Astrocyte of the spinal cord (primary cell): ENCODE results near the gene NBDY.
A peak's percentile ranks its signal among the peaks of the same experiment; 100 is the strongest.
"Not testable (repeated sequence)": the region's sequence is repeated elsewhere in the genome, so short reads cannot be mapped to it uniquely, and the experiment has no call there.

ENCODE experiments used
- DNase-seq: peaks from one replicate; pipeline ENCODE4 v3.0.0; 2011; ENCODE audit warnings: low read depth, low spot score
- H3K4me3 ChIP-seq: 2 replicates; pipeline ENCODE4 v1.5.1; 2011; ENCODE audit warnings: low read depth, mild to moderate bottlenecking, low read length, moderate library complexity
- CTCF ChIP-seq: IDR thresholded peaks from 2 replicates; pipeline ENCODE4 v1.5.1; 2012; ENCODE audit warnings: low read depth, mild to moderate bottlenecking, low read length, inconsistent platforms
- in situ Hi-C: cut with HindIII; loops from 2 replicates; pipeline ENCODE4 v1.10.0; 2017; ENCODE audit warnings: low sequenced_read_pairs

Gene NBDY

GRCh38 chrX:56778924-56779468 is 50.0 kb downstream of the NBDY start:
- in situ Hi-C loops, H3K4me3 ChIP-seq, DNase-seq: not testable (repeated sequence)

GRCh38 chrX:56780681-56781649 is 51.9 kb downstream of the NBDY start:
- H3K4me3 ChIP-seq, in situ Hi-C loops, DNase-seq: not testable (repeated sequence)

- no peak for TF ChIP-seq CTCF
- H3K4me3 ChIP-seq, result no peak overlapping the region
- no peak for DNase-seq
- in situ Hi-C loops, result no loop called here
These were observed 53.3 kb downstream of the NBDY start for GRCh38 chrX:56782352-56782751.

GRCh38 chrX:56782791-56783449 is 53.9 kb downstream of the NBDY start:
- no peak overlapping the region for H3K4me3 ChIP-seq
- no peak for TF ChIP-seq CTCF
- no peak for DNase-seq
- in situ Hi-C loops, result no loop called here

GRCh38 chrX:56783450-56783831 is 54.4 kb downstream of the NBDY start:
- peak; percentile 34 for DNase-seq
- no peak overlapping the region for H3K4me3 ChIP-seq
- no peak for TF ChIP-seq CTCF
- in situ Hi-C loops, result no loop called here

- in situ Hi-C loops, result no loop called here
- no peak for DNase-seq
- no peak for TF ChIP-seq CTCF
- H3K4me3 ChIP-seq, result no peak overlapping the region
These were observed 55.1 kb downstream of the NBDY start for GRCh38 chrX:56783996-56784620.

- in situ Hi-C loops, result no loop called here
- TF ChIP-seq CTCF, result no peak
- no peak for DNase-seq
- H3K4me3 ChIP-seq, result no peak overlapping the region
These were observed 55.6 kb downstream of the NBDY start for GRCh38 chrX:56784666-56785065.
